NCI-H82 treated with DMSO at 0.1 percent for 48 hours (cell line): Measurements from ENCODE around the gene NKD2.

Source experiments
- DNase-seq: peaks from one replicate; lab custom pipeline; 2025; ENCODE audit not compliant: unreplicated experiment; lab: John Stamatoyannopoulos, UW

NKD2 gene

GRCh38 chr5:1029282-1029944 is 20.8 kb downstream of the NKD2 start:
- no peak for DNase-seq

- DNase-seq, result no peak
Observed at GRCh38 chr5:1029945-1030625, 21.5 kb downstream of the NKD2 start.

GRCh38 chr5:1030801-1031271 is 22.2 kb downstream of the NKD2 start:
- DNase-seq, result no peak

GRCh38 chr5:1031306-1031959 is 22.8 kb downstream of the NKD2 start:
- no peak for DNase-seq

GRCh38 chr5:1032011-1032410 is 23.4 kb downstream of the NKD2 start:
- no peak for DNase-seq

- no peak for DNase-seq
Observed at GRCh38 chr5:1032551-1033027, 24.0 kb downstream of the NKD2 start.

- DNase-seq, result no peak
Observed at GRCh38 chr5:1033178-1033577, 24.6 kb downstream of the NKD2 start.

- no peak for DNase-seq
Observed at GRCh38 chr5:1033606-1034420, 25.2 kb downstream of the NKD2 start.

- no peak for DNase-seq
Observed at GRCh38 chr5:1034421-1034905, 25.9 kb downstream of the NKD2 start.

GRCh38 chr5:1034986-1035385 is 26.4 kb downstream of the NKD2 start:
- no peak for DNase-seq

GRCh38 chr5:1035421-1036405 is 27.1 kb downstream of the NKD2 start:
- DNase-seq, result no peak

- DNase-seq, result no peak
Observed at GRCh38 chr5:1036504-1037122, 28.0 kb downstream of the NKD2 start.

- no peak for DNase-seq
Observed at GRCh38 chr5:1037123-1037670, 28.6 kb downstream of the NKD2 start.

- no peak for DNase-seq
Observed at GRCh38 chr5:1037671-1038416, 29.2 kb downstream of the NKD2 start.

- no peak for DNase-seq
Observed at GRCh38 chr5:1038417-1039209, 30.0 kb downstream of the NKD2 start.

- no peak for DNase-seq
Observed at GRCh38 chr5:1039210-1039548, 30.6 kb downstream of the NKD2 start.

GRCh38 chr5:1039706-1040260 is 31.2 kb downstream of the NKD2 start:
- DNase-seq, result no peak
